HepG2 (cell line): ENCODE measurements around the gene C20orf144. TPM values are rescaled to one million over a fixed set of nuclear protein-coding genes. Genes with fewer than 3 reads are reported as not detected.

Experiments used
- ARNTL ChIP-seq: sonication (generic); formaldehyde crosslinking; IDR thresholded peaks from 2 replicates; pipeline ENCODE4 v1.4.0; 2020; ENCODE audit warnings: mild to moderate bottlenecking, missing genetic modification reagents
- DNMT3B ChIP-seq: conservative IDR thresholded peaks from 2 replicates; pipeline ENCODE4 v1.6.1; 2016; ENCODE audit warnings: missing biosample characterization, control low read depth
- HCFC1 ChIP-seq: fragments of 150-350 bp; IDR thresholded peaks from 2 replicates; pipeline ENCODE4 v1.6.1; 2014; ENCODE audit warnings: low read depth, low read length
- IKZF4 ChIP-seq: sonication (generic); formaldehyde crosslinking; IDR thresholded peaks from 2 replicates; pipeline ENCODE4 v1.5.1; 2020; ENCODE audit warnings: borderline replicate concordance, mild to moderate bottlenecking, low read depth, missing genetic modification reagents; ENCODE audit errors: not compliant biosample characterization
- JDP2 ChIP-seq: sonication (generic); formaldehyde crosslinking; IDR thresholded peaks from 2 replicates; pipeline ENCODE4 v1.8.1; 2022; ENCODE audit warnings: missing genetic modification reagents, borderline replicate concordance
- MBNL3 ChIP-seq: fragments of 250-450 bp; sonication (Bioruptor Pico); conservative IDR thresholded peaks from 2 replicates; pipeline ENCODE4 v1.8.0; 2022; ENCODE audit warnings: mild to moderate bottlenecking, inconsistent platforms
- MED8 ChIP-seq: sonication (generic); formaldehyde crosslinking; IDR thresholded peaks from 2 replicates; pipeline ENCODE4 v1.8.1; 2023; ENCODE audit warnings: mild to moderate bottlenecking, missing genetic modification reagents; ENCODE audit not compliant: insufficient replicate concordance
- MYC ChIP-seq: sonication (generic); formaldehyde crosslinking; IDR thresholded peaks from 2 replicates; pipeline ENCODE4 v1.9.0; 2021; ENCODE audit warnings: missing genetic modification reagents, borderline replicate concordance
- MZF1 ChIP-seq: sonication (generic); formaldehyde crosslinking; IDR thresholded peaks from 2 replicates; pipeline ENCODE4 v1.8.1; 2023; ENCODE audit warnings: mild to moderate bottlenecking, missing genetic modification reagents, borderline replicate concordance
- NFE2L1 ChIP-seq: sonication (generic); formaldehyde crosslinking; IDR thresholded peaks from 2 replicates; pipeline ENCODE4 v1.4.0; 2020; ENCODE audit warnings: missing genetic modification reagents, mild to moderate bottlenecking, borderline replicate concordance
- RFX1 ChIP-seq: fragments of 450-650 bp; IDR thresholded peaks from 2 replicates; pipeline ENCODE4 v1.6.1; 2017
- TOE1 ChIP-seq: sonication (generic); formaldehyde crosslinking; IDR thresholded peaks from 2 replicates; pipeline ENCODE4 v1.4.0; 2020; ENCODE audit warnings: mild to moderate bottlenecking, missing genetic modification reagents
- ZBTB3 ChIP-seq: sonication (generic); formaldehyde crosslinking; IDR thresholded peaks from 2 replicates; pipeline ENCODE4 v1.4.0; 2020; ENCODE audit warnings: low read depth, mild to moderate bottlenecking, moderate library complexity, missing genetic modification reagents, borderline replicate concordance
- ZMYM3 ChIP-seq: sonication (generic); formaldehyde crosslinking; IDR thresholded peaks from 2 replicates; pipeline ENCODE4 v1.5.1; 2020; ENCODE audit warnings: mild to moderate bottlenecking, missing genetic modification reagents
- ZNF274 ChIP-seq: sonication (generic); formaldehyde crosslinking; IDR thresholded peaks from 2 replicates; pipeline ENCODE4 v1.5.1; 2020; ENCODE audit warnings: mild to moderate bottlenecking, missing genetic modification reagents
- ZNF350 ChIP-seq: sonication (generic); formaldehyde crosslinking; IDR thresholded peaks from 2 replicates; pipeline ENCODE4 v1.4.0; 2020; ENCODE audit warnings: mild to moderate bottlenecking, low read depth, missing genetic modification reagents, borderline replicate concordance
- ZNF546 ChIP-seq: sonication (generic); formaldehyde crosslinking; conservative IDR thresholded peaks from 2 replicates; pipeline ENCODE4 v1.8.1; 2023; ENCODE audit warnings: mild to moderate bottlenecking, missing genetic modification reagents
- ZNF552 ChIP-seq: sonication (generic); formaldehyde crosslinking; IDR thresholded peaks from 2 replicates; pipeline ENCODE4 v1.9.0; 2022; ENCODE audit warnings: missing genetic modification reagents, mild to moderate bottlenecking, borderline replicate concordance
- ZNF746 ChIP-seq: sonication (generic); formaldehyde crosslinking; IDR thresholded peaks from 2 replicates; pipeline ENCODE4 v1.8.0; 2022; ENCODE audit warnings: mild to moderate bottlenecking, missing genetic modification reagents
- ZNF766 ChIP-seq: sonication (generic); formaldehyde crosslinking; IDR thresholded peaks from 2 replicates; pipeline ENCODE4 v1.5.0; 2020; ENCODE audit warnings: missing genetic modification reagents, borderline replicate concordance
- ZNF839 ChIP-seq: sonication (generic); formaldehyde crosslinking; IDR thresholded peaks from 2 replicates; pipeline ENCODE4 v1.4.0; 2020; ENCODE audit warnings: missing genetic modification reagents, mild to moderate bottlenecking, borderline replicate concordance
- polyA plus RNA-seq, 8 experiments: library from polyadenylated mRNA; depleted of rRNA in 3 of 8; stranded (reverse) in 7 of 8; unstranded in 1 of 8; fragments of >200 nt; fragmentation: Illumina TruSeq in 4 of 8; extraction: Trizol in 4 of 8; gene quantifications; 2 replicates each; pipeline versions ENCODE4 v1.2.1 to v1.2.3, GENCODE V29; 2011 to 2016; ENCODE audit warnings: low read depth in 4 of 8, missing spikeins in 1 of 8, mixed read lengths in 1 of 8; ENCODE audit not compliant: insufficient read depth in 1 of 8
- total RNA-seq, 5 experiments: library from RNA; depleted of rRNA; stranded (reverse); fragments of >200 nt; fragmentation: Illumina TruSeq; extraction: Trizol; gene quantifications; 2 replicates each; pipeline ENCODE4 v1.2.3, GENCODE V29; 2016; ENCODE audit warnings: low read depth in 1 of 5
- TF ChIP-seq, protein P1 (sequence below): sonication (generic); formaldehyde crosslinking; IDR thresholded peaks from 2 replicates; pipeline ENCODE4 v1.4.0; 2020; ENCODE audit warnings: missing genetic modification reagents
- TF ChIP-seq, protein P2 (sequence below): sonication (generic); formaldehyde crosslinking; IDR thresholded peaks from 2 replicates; pipeline ENCODE4 v1.4.0; 2020; ENCODE audit warnings: missing genetic modification reagents
- TF ChIP-seq, protein P3 (sequence below): sonication (generic); formaldehyde crosslinking; IDR thresholded peaks from 2 replicates; pipeline ENCODE4 v1.8.1; 2023; ENCODE audit warnings: mild to moderate bottlenecking, missing genetic modification reagents
- TF ChIP-seq, protein P4 (sequence below): sonication (generic); formaldehyde crosslinking; IDR thresholded peaks from 2 replicates; pipeline ENCODE4 v1.5.0; 2020; ENCODE audit warnings: mild to moderate bottlenecking, low read depth, missing genetic modification reagents, borderline replicate concordance

C20orf144 gene
- total and polyA plus RNA-seq, 2 of the 13 experiments (the other 11 are each of a cell fraction or from before 2014, with no cell fraction given): 0.09 to 0.16 TPM

DNA sequence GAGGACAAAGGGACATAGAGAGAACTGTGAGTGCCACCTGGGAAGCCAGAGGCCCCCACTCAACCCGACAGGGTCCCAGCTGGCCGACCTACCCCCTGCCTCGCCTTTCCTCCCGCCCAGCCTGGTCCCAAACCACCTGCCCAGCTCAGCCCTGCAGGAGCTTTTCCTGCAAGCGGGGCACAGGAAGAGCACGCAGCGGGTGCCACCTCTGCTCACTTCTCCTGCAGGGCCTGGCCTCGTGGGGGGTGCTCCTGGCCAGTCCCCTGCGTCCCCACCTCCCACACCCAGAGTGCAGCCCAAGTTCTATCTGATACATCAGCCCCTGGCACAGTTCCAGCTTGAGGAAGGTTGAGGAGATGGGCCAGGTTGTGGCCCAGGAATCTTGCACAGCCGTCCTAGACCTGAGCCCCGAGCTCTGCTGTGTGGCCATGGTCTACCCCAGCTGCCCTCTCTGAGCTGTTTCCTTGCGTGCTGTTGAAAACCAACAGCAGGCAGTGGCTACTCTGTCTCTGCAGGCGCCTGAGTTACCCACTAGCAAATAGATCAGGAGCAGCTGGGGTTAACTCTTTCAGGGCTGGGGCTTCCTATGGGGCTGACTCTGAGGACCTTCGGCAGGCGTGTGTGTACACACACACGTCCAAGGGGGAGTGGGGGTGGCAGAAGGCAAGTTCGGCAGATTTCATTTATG lies 10.4 kb downstream of the C20orf144 start (continued):
- TF ChIP-seq MYC (0 out of 2 replicates have a peak, but pooled peaks have one; percentile 32), RFX1 (no peak), MZF1 (CRISPR knock-in tag) (0 out of 2 replicates have a peak, but pooled peaks have one; percentile 77), ZNF274 (CRISPR knock-in tag) (peak; percentile 64; the same call in 1 of the 2 replicates), ZNF766 (0 out of 2 replicates have a peak, but pooled peaks have one; percentile 3), NFE2L1 (CRISPR knock-in tag) (no peak), ZNF839 (CRISPR knock-in tag) (no peak), ARNTL (CRISPR knock-in tag) (peak; percentile 53; the same call in 1 of the 2 replicates), MED8 (CRISPR knock-in tag) (peak; percentile 20), HCFC1 (0 out of 2 replicates have a peak, but pooled peaks have one; percentile 11), IKZF4 (CRISPR knock-in tag) (peak; percentile 18), MBNL3 (CRISPR knock-in tag) (no peak), ZNF350 (peak; percentile 59; the same call in 1 of the 2 replicates), DNMT3B (0 out of 2 replicates have a peak, but pooled peaks have one; percentile 38), ZBTB3 (no peak), TOE1 (CRISPR knock-in tag) (no peak), ZNF546 (CRISPR knock-in tag) (no peak; the same call in none of the 2 replicates), ZMYM3 (CRISPR knock-in tag) (peak; percentile 96), JDP2 (CRISPR knock-in tag) (no peak), ZNF746 (CRISPR knock-in tag) (0 out of 2 replicates have a peak, but pooled peaks have one; percentile 21), ZNF552 (CRISPR knock-in tag) (0 out of 2 replicates have a peak, but pooled peaks have one; percentile 15)
- TF ChIP-seq, protein P1, sequence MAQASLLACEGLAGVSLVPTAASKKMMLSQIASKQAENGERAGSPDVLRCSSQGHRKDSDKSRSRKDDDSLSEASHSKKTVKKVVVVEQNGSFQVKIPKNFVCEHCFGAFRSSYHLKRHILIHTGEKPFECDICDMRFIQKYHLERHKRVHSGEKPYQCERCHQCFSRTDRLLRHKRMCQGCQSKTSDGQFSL (CRISPR knock-in tag): 0 out of 2 replicates have a peak, but pooled peaks have one; percentile 13
- TF ChIP-seq, protein P2, sequence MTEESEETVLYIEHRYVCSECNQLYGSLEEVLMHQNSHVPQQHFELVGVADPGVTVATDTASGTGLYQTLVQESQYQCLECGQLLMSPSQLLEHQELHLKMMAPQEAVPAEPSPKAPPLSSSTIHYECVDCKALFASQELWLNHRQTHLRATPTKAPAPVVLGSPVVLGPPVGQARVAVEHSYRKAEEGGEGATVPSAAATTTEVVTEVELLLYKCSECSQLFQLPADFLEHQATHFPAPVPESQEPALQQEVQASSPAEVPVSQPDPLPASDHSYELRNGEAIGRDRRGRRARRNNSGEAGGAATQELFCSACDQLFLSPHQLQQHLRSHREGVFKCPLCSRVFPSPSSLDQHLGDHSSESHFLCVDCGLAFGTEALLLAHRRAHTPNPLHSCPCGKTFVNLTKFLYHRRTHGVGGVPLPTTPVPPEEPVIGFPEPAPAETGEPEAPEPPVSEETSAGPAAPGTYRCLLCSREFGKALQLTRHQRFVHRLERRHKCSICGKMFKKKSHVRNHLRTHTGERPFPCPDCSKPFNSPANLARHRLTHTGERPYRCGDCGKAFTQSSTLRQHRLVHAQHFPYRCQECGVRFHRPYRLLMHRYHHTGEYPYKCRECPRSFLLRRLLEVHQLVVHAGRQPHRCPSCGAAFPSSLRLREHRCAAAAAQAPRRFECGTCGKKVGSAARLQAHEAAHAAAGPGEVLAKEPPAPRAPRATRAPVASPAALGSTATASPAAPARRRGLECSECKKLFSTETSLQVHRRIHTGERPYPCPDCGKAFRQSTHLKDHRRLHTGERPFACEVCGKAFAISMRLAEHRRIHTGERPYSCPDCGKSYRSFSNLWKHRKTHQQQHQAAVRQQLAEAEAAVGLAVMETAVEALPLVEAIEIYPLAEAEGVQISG (CRISPR knock-in tag): no peak
- TF ChIP-seq, protein P3, sequence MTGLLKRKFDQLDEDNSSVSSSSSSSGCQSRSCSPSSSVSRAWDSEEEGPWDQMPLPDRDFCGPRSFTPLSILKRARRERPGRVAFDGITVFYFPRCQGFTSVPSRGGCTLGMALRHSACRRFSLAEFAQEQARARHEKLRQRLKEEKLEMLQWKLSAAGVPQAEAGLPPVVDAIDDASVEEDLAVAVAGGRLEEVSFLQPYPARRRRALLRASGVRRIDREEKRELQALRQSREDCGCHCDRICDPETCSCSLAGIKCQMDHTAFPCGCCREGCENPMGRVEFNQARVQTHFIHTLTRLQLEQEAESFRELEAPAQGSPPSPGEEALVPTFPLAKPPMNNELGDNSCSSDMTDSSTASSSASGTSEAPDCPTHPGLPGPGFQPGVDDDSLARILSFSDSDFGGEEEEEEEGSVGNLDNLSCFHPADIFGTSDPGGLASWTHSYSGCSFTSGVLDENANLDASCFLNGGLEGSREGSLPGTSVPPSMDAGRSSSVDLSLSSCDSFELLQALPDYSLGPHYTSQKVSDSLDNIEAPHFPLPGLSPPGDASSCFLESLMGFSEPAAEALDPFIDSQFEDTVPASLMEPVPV: 0 out of 2 replicates have a peak, but pooled peaks have one; percentile 11
- TF ChIP-seq, protein P4, sequence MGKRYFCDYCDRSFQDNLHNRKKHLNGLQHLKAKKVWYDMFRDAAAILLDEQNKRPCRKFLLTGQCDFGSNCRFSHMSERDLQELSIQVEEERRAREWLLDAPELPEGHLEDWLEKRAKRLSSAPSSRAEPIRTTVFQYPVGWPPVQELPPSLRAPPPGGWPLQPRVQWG: no peak
